K562 (cell line): ENCODE measurements around the gene MT2A.
"Not testable (repeated sequence)": the region's sequence is repeated elsewhere in the genome, so short reads cannot be mapped to it uniquely, and the experiment has no call there.

Experiments used
- CSDE1 ChIP-seq, 2 experiments: fragments of 450-650 bp; IDR thresholded peaks; 2 replicates each; pipeline ENCODE4 v1.6.1; 2016; ENCODE audit warnings: mild to moderate bottlenecking in 1 of 2
- LARP7 ChIP-seq: fragments of 450-650 bp; IDR thresholded peaks from 2 replicates; pipeline ENCODE4 v1.6.1; 2016
- TAF1 ChIP-seq: IDR thresholded peaks from 2 replicates; pipeline ENCODE4 v1.6.1; 2011; ENCODE audit warnings: mild to moderate bottlenecking, low read length, moderate library complexity; ENCODE audit not compliant: insufficient read depth, control insufficient read depth, severe bottlenecking; ENCODE audit errors: extremely low read depth
- ZBTB1 ChIP-seq: sonication (generic); formaldehyde crosslinking; IDR thresholded peaks from 2 replicates; pipeline ENCODE4 v1.8.1; 2023; ENCODE audit warnings: missing genetic modification reagents, low read depth, mild to moderate bottlenecking, borderline replicate concordance
- ZNF76 ChIP-seq: fragments of 250-450 bp; sonication (Bioruptor Pico); IDR thresholded peaks from 2 replicates; pipeline ENCODE4 v1.4.0; 2020; ENCODE audit warnings: mild to moderate bottlenecking, moderate library complexity, borderline replicate concordance
- TF ChIP-seq, protein P1 (sequence below), 3 experiments: IDR thresholded peaks in 2 of 3; conservative IDR thresholded peaks in 1 of 3; 2 replicates each; pipeline ENCODE4 v1.5.1; 2011 to 2012; ENCODE audit warnings: low read length in 3 of 3, mild to moderate bottlenecking in 3 of 3, control low read depth in 2 of 3, improper control_type of control experiment in 1 of 3, inconsistent platforms in 1 of 3, low read depth in 1 of 3, mixed read lengths in 1 of 3, moderate library complexity in 1 of 3; ENCODE audit not compliant: insufficient read depth in 2 of 3

DNA sequence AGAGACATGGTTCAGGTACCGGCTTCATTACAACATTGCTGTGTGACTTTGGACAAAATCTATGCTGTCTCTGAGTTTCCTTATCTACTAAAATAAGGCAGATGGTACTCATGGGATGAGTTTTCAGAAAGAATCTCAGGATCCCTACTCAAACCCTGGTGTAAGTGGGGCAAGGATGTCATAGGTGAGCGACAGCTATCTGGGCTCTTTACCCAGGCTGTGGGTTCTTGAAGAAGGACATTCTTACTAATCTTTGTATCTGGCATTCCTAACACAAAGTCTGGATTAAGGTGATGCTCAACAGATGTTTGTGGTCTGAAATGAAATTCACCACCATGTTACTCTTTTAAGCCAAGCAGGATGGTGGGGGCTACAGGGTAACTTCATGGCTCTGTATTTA lies 25.5 kb upstream of the MT2A start:
- not testable (repeated sequence) for TF ChIP-seq CSDE1 (IDR thresholded peaks at IDR 0.05); ZNF76 (CRISPR knock-in tag); ZBTB1 (CRISPR knock-in tag); LARP7; TAF1
- TF ChIP-seq, protein P1, sequence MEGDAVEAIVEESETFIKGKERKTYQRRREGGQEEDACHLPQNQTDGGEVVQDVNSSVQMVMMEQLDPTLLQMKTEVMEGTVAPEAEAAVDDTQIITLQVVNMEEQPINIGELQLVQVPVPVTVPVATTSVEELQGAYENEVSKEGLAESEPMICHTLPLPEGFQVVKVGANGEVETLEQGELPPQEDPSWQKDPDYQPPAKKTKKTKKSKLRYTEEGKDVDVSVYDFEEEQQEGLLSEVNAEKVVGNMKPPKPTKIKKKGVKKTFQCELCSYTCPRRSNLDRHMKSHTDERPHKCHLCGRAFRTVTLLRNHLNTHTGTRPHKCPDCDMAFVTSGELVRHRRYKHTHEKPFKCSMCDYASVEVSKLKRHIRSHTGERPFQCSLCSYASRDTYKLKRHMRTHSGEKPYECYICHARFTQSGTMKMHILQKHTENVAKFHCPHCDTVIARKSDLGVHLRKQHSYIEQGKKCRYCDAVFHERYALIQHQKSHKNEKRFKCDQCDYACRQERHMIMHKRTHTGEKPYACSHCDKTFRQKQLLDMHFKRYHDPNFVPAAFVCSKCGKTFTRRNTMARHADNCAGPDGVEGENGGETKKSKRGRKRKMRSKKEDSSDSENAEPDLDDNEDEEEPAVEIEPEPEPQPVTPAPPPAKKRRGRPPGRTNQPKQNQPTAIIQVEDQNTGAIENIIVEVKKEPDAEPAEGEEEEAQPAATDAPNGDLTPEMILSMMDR (IDR thresholded peaks at IDR 0.05 in 2 of 3, conservative IDR thresholded peaks at IDR 0.05 in 1 of 3; ENCODE audit: insufficient read depth in 2 of 3, low read depth in 1 of 3, low read length in 3 of 3): not testable (repeated sequence)
